WTC11 (cell line): ENCODE data around the gene ZNF3. TPM values are rescaled to one million over a fixed set of nuclear protein-coding genes. Genes with fewer than 3 reads are reported as not detected.

Source experiments
- ATAC-seq: fragments of 200-7000 bp; cut with Tn5 transposase; 2 replicates; pipeline ENCODE4 v1.10.0; 2021; ENCODE audit warnings: mild to moderate bottlenecking, moderate library complexity
- Bru-seq: library from RNA; stranded (reverse); fragments of 400-500 nt; gene quantifications from one replicate; lab custom pipeline; 2021; lab: Mats Ljungman, UMichigan
- CTCF ChIA-PET: fragments of 300-600 bp; sonication (Branson Sonifier 250); formaldehyde crosslinking; loops from one replicate; lab custom pipeline; 2021; ENCODE audit warnings: antibody characterized with exemption; lab: Charles Lee
- POLR2A ChIA-PET: fragments of 350-600 bp; sonication (Branson Sonifier 250); formaldehyde crosslinking; loops from one replicate; lab custom pipeline; 2021; ENCODE audit warnings: antibody characterized with exemption; lab: Charles Lee
- DNase-seq: peaks from one replicate; pipeline ENCODE4 v3.0.0; 2021; ENCODE audit warnings: low spot score
- H3K27ac Mint-ChIP-seq: 2 replicates; pipeline ENCODE4 v1.8.0; 2021; ENCODE audit warnings: mixed read lengths
- H3K27me3 Mint-ChIP-seq: 2 replicates; pipeline ENCODE4 v1.8.0; 2021; ENCODE audit warnings: low read depth, mild to moderate bottlenecking, moderate library complexity, mixed read lengths
- H3K36me3 Mint-ChIP-seq: 2 replicates; pipeline ENCODE4 v1.8.0; 2021; ENCODE audit warnings: mixed read lengths
- H3K4me1 Mint-ChIP-seq: 2 replicates; pipeline ENCODE4 v1.8.0; 2022; ENCODE audit warnings: mixed read lengths
- H3K4me3 Mint-ChIP-seq: 2 replicates; pipeline ENCODE4 v1.8.0; 2021; ENCODE audit warnings: mild to moderate bottlenecking, moderate library complexity, mixed read lengths
- H3K9me3 Mint-ChIP-seq: 2 replicates; pipeline ENCODE4 v1.8.0; 2021; ENCODE audit warnings: mixed read lengths
- CDX4 ChIP-seq: fragments of 250-450 bp; sonication (Bioruptor Pico); IDR thresholded peaks from 2 replicates; pipeline ENCODE4 v1.9.0; 2021; ENCODE audit warnings: moderate library complexity, mild to moderate bottlenecking, inconsistent platforms, borderline replicate concordance
- CREM ChIP-seq: sonication (generic); formaldehyde crosslinking; IDR thresholded peaks from 2 replicates; pipeline ENCODE4 v1.8.1; 2022; ENCODE audit warnings: mild to moderate bottlenecking, missing genetic modification reagents, moderate library complexity
- E2F4 ChIP-seq: sonication (generic); formaldehyde crosslinking; IDR thresholded peaks from 2 replicates; pipeline ENCODE4 v1.8.1; 2022; ENCODE audit warnings: low read depth, mild to moderate bottlenecking, moderate library complexity, missing genetic modification reagents, borderline replicate concordance
- E2F5 ChIP-seq: sonication (generic); formaldehyde crosslinking; IDR thresholded peaks from 2 replicates; pipeline ENCODE4 v1.8.1; 2022; ENCODE audit warnings: mild to moderate bottlenecking, moderate library complexity, missing genetic modification reagents
- ELF4 ChIP-seq: sonication (generic); formaldehyde crosslinking; IDR thresholded peaks from 2 replicates; pipeline ENCODE4 v1.8.1; 2022; ENCODE audit warnings: low read depth, mild to moderate bottlenecking, moderate library complexity, missing genetic modification reagents
- EMX1 ChIP-seq: fragments of 250-450 bp; sonication (Bioruptor Pico); IDR thresholded peaks from 2 replicates; pipeline ENCODE4 v1.8.0; 2021; ENCODE audit warnings: mild to moderate bottlenecking
- FOXP1 ChIP-seq: sonication (generic); formaldehyde crosslinking; IDR thresholded peaks from 2 replicates; pipeline ENCODE4 v1.8.0; 2022; ENCODE audit warnings: missing genetic modification reagents, mild to moderate bottlenecking, moderate library complexity, borderline replicate concordance
- FOXP4 ChIP-seq: sonication (generic); formaldehyde crosslinking; IDR thresholded peaks from 2 replicates; pipeline ENCODE4 v1.8.0; 2022; ENCODE audit warnings: mild to moderate bottlenecking, missing genetic modification reagents
- GRHL2 ChIP-seq: fragments of 250-450 bp; sonication (Bioruptor Pico); IDR thresholded peaks from 2 replicates; pipeline ENCODE4 v1.8.0; 2022; ENCODE audit warnings: mild to moderate bottlenecking, moderate library complexity; ENCODE audit not compliant: insufficient replicate concordance, severe bottlenecking
- GTF2I ChIP-seq: fragments of 250-450 bp; sonication (Bioruptor Pico); conservative IDR thresholded peaks from 2 replicates; pipeline ENCODE4 v1.4.0; 2021; ENCODE audit warnings: mild to moderate bottlenecking
- HMGA2 ChIP-seq: fragments of 250-450 bp; sonication (Bioruptor Pico); IDR thresholded peaks from 2 replicates; pipeline ENCODE4 v1.4.0; 2021; ENCODE audit warnings: mild to moderate bottlenecking, moderate library complexity
- HMGXB4 ChIP-seq: sonication (generic); formaldehyde crosslinking; IDR thresholded peaks from 2 replicates; pipeline ENCODE4 v1.8.1; 2023; ENCODE audit warnings: mild to moderate bottlenecking, moderate library complexity, missing genetic modification reagents
- KAT7 ChIP-seq: sonication (generic); formaldehyde crosslinking; IDR thresholded peaks from 2 replicates; pipeline ENCODE4 v1.8.1; 2023; ENCODE audit warnings: missing genetic modification reagents, mild to moderate bottlenecking, borderline replicate concordance
- MXD4 ChIP-seq: fragments of 250-450 bp; sonication (Bioruptor Pico); IDR thresholded peaks from 2 replicates; pipeline ENCODE4 v1.8.0; 2021; ENCODE audit warnings: mild to moderate bottlenecking, moderate library complexity, borderline replicate concordance
- NR3C1 ChIP-seq: sonication (generic); formaldehyde crosslinking; conservative IDR thresholded peaks from 2 replicates; pipeline ENCODE4 v1.8.1; 2023; ENCODE audit warnings: low read depth, mild to moderate bottlenecking, missing genetic modification reagents
- PREB ChIP-seq: sonication (generic); formaldehyde crosslinking; IDR thresholded peaks from 2 replicates; pipeline ENCODE4 v1.8.1; 2022; ENCODE audit warnings: mild to moderate bottlenecking, missing genetic modification reagents, moderate library complexity, borderline replicate concordance
- USF1 ChIP-seq: sonication (generic); formaldehyde crosslinking; IDR thresholded peaks from 2 replicates; pipeline ENCODE4 v1.8.0; 2022; ENCODE audit warnings: mild to moderate bottlenecking, missing genetic modification reagents
- ZMAT4 ChIP-seq: fragments of 250-450 bp; sonication (Bioruptor Pico); IDR thresholded peaks from 2 replicates; pipeline ENCODE4 v1.9.0; 2021; ENCODE audit warnings: mild to moderate bottlenecking
- ZNF138 ChIP-seq: sonication (generic); formaldehyde crosslinking; conservative IDR thresholded peaks from 2 replicates; pipeline ENCODE4 v1.8.1; 2022; ENCODE audit warnings: mild to moderate bottlenecking, moderate library complexity, missing genetic modification reagents
- ZNF232 ChIP-seq: sonication (generic); formaldehyde crosslinking; IDR thresholded peaks from 2 replicates; pipeline ENCODE4 v1.8.0; 2022; ENCODE audit warnings: mild to moderate bottlenecking, missing genetic modification reagents
- ZNF416 ChIP-seq: fragments of 250-450 bp; sonication (Bioruptor Pico); IDR thresholded peaks from 2 replicates; pipeline ENCODE4 v1.9.0; 2021; ENCODE audit warnings: mild to moderate bottlenecking, inconsistent platforms
- ZNF425 ChIP-seq: fragments of 250-450 bp; sonication (Bioruptor Pico); conservative IDR thresholded peaks from 2 replicates; pipeline ENCODE4 v1.9.0; 2021; ENCODE audit warnings: mild to moderate bottlenecking
- long read RNA-seq, 3 experiments: library from RNA in 1 of 3; library from capped mRNA in 1 of 3; library from polyadenylated mRNA in 1 of 3; unstranded in 2 of 3; stranded (forward) in 1 of 3; transcript quantifications; one replicate each; pipeline ENCODE4 v2.0.0, GENCODE V29; 2021
- total RNA-seq: library from RNA; stranded (reverse); gene quantifications from 3 replicates; pipeline ENCODE4 v1.2.3, GENCODE V29; 2021

ZNF3 gene
- total RNA-seq (38.1 to 48.3 TPM (median 39.1 TPM) in 3 replicates), Bru-seq, nascent RNA (percentile 90 among the genes with signal in this experiment)
- long read RNA-seq, experiment 1, transcript ZNF3-208 (6 exons, 999 nt) = minor isoform, 6 of 161 reads
- long read RNA-seq, experiment 1, transcript ZNF3-207 (5 exons, 2,718 nt) = minor isoform, 13 of 161 reads
- long read RNA-seq, experiment 1, transcript ZNF3-204 (4 exons, 595 nt) = minor isoform, 7 of 161 reads
- long read RNA-seq, experiment 1, transcript ZNF3-202 (6 exons, 2,799 nt) = major isoform, 65 of 161 reads
- long read RNA-seq, experiment 1, partial matches to known transcripts = 6 of 161 reads
- long read RNA-seq, experiment 1, other reads (novel, unspliced or antisense) = 60 of 161 reads
- long read RNA-seq, experiment 2, transcript ZNF3-202 (6 exons, 2,799 nt) = major isoform, 11 of 37 reads
- long read RNA-seq, experiment 2, partial matches to known transcripts = 2 of 37 reads
- long read RNA-seq, experiment 2, other reads (novel, unspliced or antisense) = 15 of 37 reads
- long read RNA-seq, experiment 3, transcript ZNF3-202 (6 exons, 2,799 nt) = major isoform, 10 of 30 reads
- long read RNA-seq, experiment 3, partial matches to known transcripts = 2 of 30 reads
- long read RNA-seq, experiment 3, other reads (novel, unspliced or antisense) = 11 of 30 reads

GRCh38 chr7:100081535-100082102 lies at the start of gene ZNF3:
Gene ZNF3 (minus strand): TSS chr7:100081723. CDS start chr7:100077357, 4,366 bp downstream.
- Mint-ChIP-seq H3K36me3 (peaks cover 36% of the 10 kb centered on the region), H3K9me3 (peaks cover 5% of the 10 kb centered on the region; the same call in 1 of the 2 replicates), H3K4me3 (peak within 1 kb of the TSS; percentile 98), H3K4me1 (peaks cover 23% of the 10 kb centered on the region), H3K27me3 (no peaks in the 10 kb centered on the region; the same call in 1 of the 2 replicates), H3K27ac (peak within 1 kb of the TSS; percentile 95)
- DNase-seq (peak; percentile 98), ATAC-seq (peak; percentile 86)
- ChIA-PET POLR2A (interaction anchor here (1.1 to 3.7 kb wide), 4 partner anchors 9 to 49 kb away, joined by 3 to 56 read pairs (median 4); partner anchors contain the start of genes AP4M1 and MCM7), CTCF (interaction anchor here (1.1 to 1.9 kb wide), 8 partner anchors 20 to 168 kb away, joined by 3 to 23 read pairs (median 8); partner anchors contain the start of genes AP4M1, MBLAC1, MCM7 and ZKSCAN1)
- no peak for TF ChIP-seq GRHL2 (CRISPR knock-in tag)
- TF ChIP-seq NR3C1 (CRISPR knock-in tag) = no peak
- TF ChIP-seq PREB (CRISPR knock-in tag) = no peak
- TF ChIP-seq USF1 (CRISPR knock-in tag) = peak; percentile 54
- TF ChIP-seq KAT7 (CRISPR knock-in tag) = peak; percentile 67
- TF ChIP-seq FOXP1 (CRISPR knock-in tag) = peak; percentile 78; the same call in 1 of the 2 replicates
- peak; percentile 65; the same call in 1 of the 2 replicates for TF ChIP-seq ZNF232
- TF ChIP-seq HMGA2 (CRISPR knock-in tag) = no peak
- no peak for TF ChIP-seq E2F4
- TF ChIP-seq HMGXB4 (CRISPR knock-in tag) = peak; percentile 96
- TF ChIP-seq ELF4 (CRISPR knock-in tag) = no peak
- no peak for TF ChIP-seq ZMAT4 (CRISPR knock-in tag)
- TF ChIP-seq CREM = peak; percentile 75
- no peak for TF ChIP-seq CDX4 (CRISPR knock-in tag)
- TF ChIP-seq ZNF425 (CRISPR knock-in tag) = no peak
- TF ChIP-seq EMX1 = no peak
- no peak for TF ChIP-seq GTF2I (CRISPR knock-in tag)
- 0 out of 2 replicates have a peak, but pooled peaks have one; percentile 34 for TF ChIP-seq FOXP4 (CRISPR knock-in tag)
- no peak for TF ChIP-seq ZNF416 (CRISPR knock-in tag)
- TF ChIP-seq MXD4 = no peak
- no peak for TF ChIP-seq ZNF138 (CRISPR knock-in tag)
- TF ChIP-seq E2F5 (CRISPR knock-in tag) = peak; percentile 89
